HEK293T (cell line): ENCODE data around the gene ZNF282.

Experiments
- CTCF ChIA-PET: fragments of 350-600 bp; formaldehyde crosslinking; extraction: SDS; loops from one replicate; lab custom pipeline; 2021; ENCODE audit warnings: antibody characterized with exemption, inconsistent platforms; lab: Yijun Ruan, JAX
- POLR2A ChIA-PET: fragments of 350-600 bp; formaldehyde crosslinking; extraction: SDS; loops from one replicate; lab custom pipeline; 2020; ENCODE audit warnings: antibody characterized with exemption, inconsistent platforms; lab: Yijun Ruan, JAX
- DNase-seq: peaks from one replicate; pipeline ENCODE4 v3.0.0; 2012; ENCODE audit warnings: mixed read lengths; ENCODE audit errors: extremely low spot score
- ARNT ChIP-seq: fragments of 450-650 bp; IDR thresholded peaks from 2 replicates; pipeline ENCODE4 v1.6.1; 2017; ENCODE audit warnings: mild to moderate bottlenecking
- BHLHE40 ChIP-seq: fragments of 450-650 bp; IDR thresholded peaks from 2 replicates; pipeline ENCODE4 v1.6.1; 2016; ENCODE audit warnings: mild to moderate bottlenecking, moderate library complexity, borderline replicate concordance
- CTBP1 ChIP-seq: fragments of 450-650 bp; IDR thresholded peaks from 2 replicates; pipeline ENCODE4 v1.6.1; 2016; ENCODE audit warnings: borderline replicate concordance
- ELF4 ChIP-seq: fragments of 450-650 bp; IDR thresholded peaks from 2 replicates; pipeline ENCODE4 v1.6.1; 2017; ENCODE audit warnings: antibody characterized with exemption
- FOXA1 ChIP-seq: fragments of 450-650 bp; IDR thresholded peaks from 2 replicates; pipeline ENCODE4 v1.6.1; 2016; ENCODE audit warnings: mild to moderate bottlenecking
- FOXK2 ChIP-seq: fragments of 450-650 bp; IDR thresholded peaks from 2 replicates; pipeline ENCODE4 v1.6.1; 2016; ENCODE audit warnings: mild to moderate bottlenecking
- FOXM1 ChIP-seq: fragments of 450-650 bp; IDR thresholded peaks from 2 replicates; pipeline ENCODE4 v1.6.1; 2017; ENCODE audit warnings: mild to moderate bottlenecking, borderline replicate concordance
- HDGF ChIP-seq: fragments of 450-650 bp; IDR thresholded peaks from 2 replicates; pipeline ENCODE4 v1.6.1; 2017; ENCODE audit warnings: antibody characterized with exemption, borderline replicate concordance
- L3MBTL2 ChIP-seq: fragments of 450-650 bp; conservative IDR thresholded peaks from 2 replicates; pipeline ENCODE4 v1.6.1; 2016; ENCODE audit warnings: mild to moderate bottlenecking
- LEF1 ChIP-seq: fragments of 450-650 bp; IDR thresholded peaks from 2 replicates; pipeline ENCODE4 v1.6.1; 2017; ENCODE audit warnings: mild to moderate bottlenecking, borderline replicate concordance
- NFRKB ChIP-seq: fragments of 450-650 bp; IDR thresholded peaks from 2 replicates; pipeline ENCODE4 v1.6.1; 2016; ENCODE audit warnings: mild to moderate bottlenecking, moderate library complexity
- SP1 ChIP-seq: fragments of 450-650 bp; IDR thresholded peaks from 2 replicates; pipeline ENCODE4 v1.6.1; 2017
- SUZ12 ChIP-seq: fragments of 450-650 bp; IDR thresholded peaks from 2 replicates; pipeline ENCODE4 v1.6.1; 2016; ENCODE audit warnings: mild to moderate bottlenecking
- TARDBP ChIP-seq: fragments of 450-650 bp; IDR thresholded peaks from 2 replicates; pipeline ENCODE4 v1.6.1; 2016
- ZNF384 ChIP-seq: fragments of 450-650 bp; IDR thresholded peaks from 2 replicates; pipeline ENCODE4 v1.6.1; 2016
- TF ChIP-seq, protein P1 (sequence below): fragments of 450-650 bp; IDR thresholded peaks from 2 replicates; pipeline ENCODE4 v1.6.1; 2016

The ZNF282 gene

GRCh38 chr7:149255174-149255573 lies 59.8 kb downstream of the ZNF282 start:
- ChIA-PET CTCF (no interaction called here), POLR2A (no interaction called here)
- no peak for TF ChIP-seq ZNF384
- no peak for TF ChIP-seq FOXM1
- no peak for TF ChIP-seq FOXA1
- no peak for DNase-seq

- no peak for DNase-seq
- no peak for TF ChIP-seq SP1
- no peak for TF ChIP-seq FOXA1
- no peak for TF ChIP-seq ELF4
- no peak for TF ChIP-seq LEF1
- TF ChIP-seq ARNT, result no peak
- no peak for TF ChIP-seq ZNF384
- TF ChIP-seq HDGF, result no peak
- TF ChIP-seq, protein P1, sequence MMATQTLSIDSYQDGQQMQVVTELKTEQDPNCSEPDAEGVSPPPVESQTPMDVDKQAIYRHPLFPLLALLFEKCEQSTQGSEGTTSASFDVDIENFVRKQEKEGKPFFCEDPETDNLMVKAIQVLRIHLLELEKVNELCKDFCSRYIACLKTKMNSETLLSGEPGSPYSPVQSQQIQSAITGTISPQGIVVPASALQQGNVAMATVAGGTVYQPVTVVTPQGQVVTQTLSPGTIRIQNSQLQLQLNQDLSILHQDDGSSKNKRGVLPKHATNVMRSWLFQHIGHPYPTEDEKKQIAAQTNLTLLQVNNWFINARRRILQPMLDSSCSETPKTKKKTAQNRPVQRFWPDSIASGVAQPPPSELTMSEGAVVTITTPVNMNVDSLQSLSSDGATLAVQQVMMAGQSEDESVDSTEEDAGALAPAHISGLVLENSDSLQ, result no peak
- TF ChIP-seq FOXM1, result no peak
- TF ChIP-seq CTBP1, result no peak
- TF ChIP-seq L3MBTL2, result no peak
- TF ChIP-seq BHLHE40, result no peak
- no peak for TF ChIP-seq NFRKB
- no peak for TF ChIP-seq SUZ12
- no peak for TF ChIP-seq FOXK2
- TF ChIP-seq TARDBP, result no peak
- ChIA-PET CTCF (interaction anchor here (0.7 kb wide), 1 partner anchor 156 kb away, joined by 3 read pairs; no protein-coding TSS in a partner anchor), POLR2A (no interaction called here)
These were observed 61.2 kb downstream of the ZNF282 start for GRCh38 chr7:149256568-149256967.

DNA sequence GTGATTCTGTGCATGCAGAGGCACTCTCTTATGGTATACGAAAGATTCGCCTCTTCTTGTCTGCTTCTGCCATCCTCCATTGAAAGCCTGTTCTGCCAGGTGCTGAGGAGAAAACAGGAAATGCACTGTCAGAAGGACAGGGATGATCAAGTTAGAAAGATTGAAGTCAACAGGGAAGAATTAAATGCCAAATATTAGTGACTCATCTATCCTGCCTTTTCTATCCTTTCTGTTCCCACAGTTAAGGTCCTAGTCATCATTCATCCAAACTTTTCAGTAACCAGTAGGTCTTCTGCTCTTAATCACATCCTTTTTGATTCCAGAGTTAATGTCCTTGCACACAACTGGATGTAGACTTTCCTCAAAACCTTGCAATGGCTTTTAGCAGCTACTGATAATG lies 61.8 kb downstream of the ZNF282 start:
- no peak for TF ChIP-seq L3MBTL2
- no peak for TF ChIP-seq CTBP1
- no peak for TF ChIP-seq LEF1
- TF ChIP-seq NFRKB, result no peak
- no peak for TF ChIP-seq SP1
- TF ChIP-seq ELF4, result no peak
- TF ChIP-seq FOXA1, result no peak
- TF ChIP-seq HDGF, result no peak
- no peak for TF ChIP-seq ZNF384
- TF ChIP-seq FOXK2, result no peak
- no peak for TF ChIP-seq TARDBP
- CTCF ChIA-PET, result no interaction called here
- POLR2A ChIA-PET, result no interaction called here
- no peak for DNase-seq

DNA sequence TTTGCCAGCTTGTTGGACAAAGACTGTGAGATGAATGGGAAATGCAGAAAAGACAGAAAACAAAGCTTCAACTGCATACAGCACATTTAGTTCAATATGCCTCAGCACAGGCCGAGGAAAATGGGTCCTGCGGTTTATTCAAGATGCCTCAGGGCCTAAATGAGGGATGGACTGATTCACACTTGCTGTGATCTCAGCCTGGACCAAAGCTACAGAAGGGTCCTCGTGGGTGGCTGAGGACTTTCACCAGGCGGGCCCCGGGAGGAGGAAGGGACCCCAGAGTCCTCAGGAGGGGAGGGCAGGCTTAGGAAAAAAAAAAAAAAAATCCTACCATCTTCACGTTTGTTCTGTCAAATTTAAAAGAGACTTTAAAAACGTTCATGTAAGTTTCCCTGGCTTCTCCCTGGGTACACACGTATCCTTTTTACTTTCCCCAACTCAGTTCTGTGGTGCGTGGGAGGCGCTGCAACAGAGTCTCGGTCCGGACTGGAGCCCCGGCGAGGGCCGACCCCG lies 66.0 kb downstream of the ZNF282 start:
- ChIA-PET CTCF (interaction anchor here (0.8 to 2.6 kb wide), 12 partner anchors 8 to 1108 kb away, joined by 3 to 14 read pairs (median 3); partner anchors contain the start of gene ZNF282), POLR2A (interaction anchor here (0.6 to 4.0 kb wide), 13 partner anchors 9 to 365 kb away, joined by 3 to 24 read pairs (median 6); partner anchors contain the start of genes ZNF282 and ZNF398)
- TF ChIP-seq L3MBTL2 (no peak), ZNF384 (peak; percentile 56; the same call in 1 of the 2 replicates)
- no peak for DNase-seq

DNA sequence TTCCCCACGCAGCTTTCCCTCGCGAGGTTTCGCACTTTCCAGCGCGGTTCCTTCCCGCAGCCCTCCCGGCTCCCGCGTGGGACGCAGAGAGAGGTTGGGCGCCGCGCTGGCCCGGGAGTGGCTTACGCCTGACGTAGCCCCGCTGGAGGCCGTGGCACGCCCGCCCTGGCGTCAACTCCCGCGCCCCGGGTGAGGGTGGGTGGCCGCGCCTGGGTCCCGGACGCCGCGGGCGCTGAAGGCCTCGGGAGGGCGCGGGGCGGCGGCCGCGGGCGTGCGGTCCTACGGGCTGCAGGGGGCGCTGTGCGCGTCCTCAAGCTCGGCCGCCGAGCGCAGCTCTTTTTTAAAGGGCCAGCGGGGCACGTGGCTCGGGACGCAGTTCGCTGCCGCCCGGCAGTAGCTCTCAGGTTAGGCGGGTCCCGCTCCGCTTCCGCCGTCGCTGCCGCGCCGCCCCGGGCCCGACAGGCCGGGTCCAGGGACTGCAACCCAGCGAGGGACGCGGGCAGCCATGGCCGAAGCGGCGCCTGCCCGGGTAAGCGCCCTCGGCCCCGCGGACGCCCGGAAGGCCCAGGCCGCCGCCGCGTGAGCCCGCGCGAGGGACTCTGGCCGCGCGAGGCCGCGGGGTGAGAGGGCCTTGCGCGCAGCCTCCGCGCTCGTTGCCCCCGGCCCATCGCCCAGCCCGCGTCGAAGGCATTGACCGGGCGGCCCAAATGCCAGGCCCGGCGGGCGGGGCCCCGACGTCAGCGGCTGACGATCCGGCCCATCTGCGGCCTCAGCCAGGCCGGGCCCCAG lies 66.7 kb downstream of the ZNF282 start, which contains the start of gene ZNF783:
Gene ZNF783 (plus strand): TSS at position 368 of the 789 bp plus-strand sequence. CDS start 138 bp downstream, at position 506.
- TF ChIP-seq FOXM1, result peak; percentile 19; the same call in 1 of the 2 replicates
- TF ChIP-seq ELF4, result no peak
- TF ChIP-seq ARNT, result peak; percentile 44
- TF ChIP-seq TARDBP, result peak; percentile 85
- TF ChIP-seq LEF1, result peak; percentile 69
- no peak for TF ChIP-seq SP1
- TF ChIP-seq, protein P1, result no peak
- TF ChIP-seq L3MBTL2, result peak; percentile 85
- no peak for TF ChIP-seq SUZ12
- no peak for TF ChIP-seq ZNF384
- POLR2A ChIA-PET, result interaction anchor here (0.6 to 4.0 kb wide), 14 partner anchors 9 to 364 kb away, joined by 3 to 24 read pairs (median 6); partner anchors contain the start of genes ZNF282 and ZNF398
- CTCF ChIA-PET, result interaction anchor here (0.5 to 2.6 kb wide), 18 partner anchors 9 to 1108 kb away, joined by 3 to 14 read pairs (median 3); partner anchors contain the start of gene ZNF282
- peak; percentile 98 for DNase-seq

- CTCF ChIA-PET, result interaction anchor here (0.6 kb wide), 1 partner anchor 71 kb away, joined by 3 read pairs; the partner anchor contains the start of gene ZNF282
- DNase-seq, result no peak
- POLR2A ChIA-PET, result interaction anchor here (0.9 to 1.8 kb wide), 2 partner anchors 12 to 19 kb away, joined by 3 to 4 read pairs; no protein-coding TSS in a partner anchor
- TF ChIP-seq FOXK2 (no peak), FOXM1 (no peak), HDGF (no peak), L3MBTL2 (no peak), ARNT (no peak), ZNF384 (no peak), TARDBP (no peak), LEF1 (no peak), ELF4 (no peak), SUZ12 (no peak), SP1 (no peak), NFRKB (no peak), BHLHE40 (no peak), CTBP1 (no peak), FOXA1 (no peak)
- TF ChIP-seq, protein P1, result no peak
These were observed 71.1 kb downstream of the ZNF282 start for GRCh38 chr7:149266451-149266850.
